H9 (cell line): ENCODE results near the gene SORCS2. TPM values are rescaled to one million over a fixed set of nuclear protein-coding genes. Genes with fewer than 3 reads are reported as not detected.

ENCODE experiments used
- DNase-seq: peaks from one replicate; pipeline ENCODE4 v3.0.0-alpha.2; 2017
- H2AFZ ChIP-seq: one replicate; pipeline ENCODE4 v1.6.1; 2013; ENCODE audit warnings: mild to moderate bottlenecking, low read length, control low read depth, moderate library complexity
- H2AK5ac ChIP-seq: 2 replicates; pipeline ENCODE4 v1.6.1; 2013; ENCODE audit warnings: low read length, control low read depth, mixed read lengths; ENCODE audit not compliant: insufficient read length
- H2BK120ac ChIP-seq: one replicate; pipeline ENCODE4 v1.6.1; 2013; ENCODE audit warnings: low read depth, mild to moderate bottlenecking, low read length, control low read depth, inconsistent platforms; ENCODE audit not compliant: poor library complexity, severe bottlenecking
- H2BK12ac ChIP-seq: 2 replicates; pipeline ENCODE4 v1.6.1; 2013; ENCODE audit warnings: low read length, control low read depth, mixed read lengths, low read depth; ENCODE audit not compliant: insufficient read length
- H2BK15ac ChIP-seq: 2 replicates; pipeline ENCODE4 v1.6.1; 2013; ENCODE audit warnings: low read depth, low read length, control low read depth
- H2BK20ac ChIP-seq: one replicate; pipeline ENCODE4 v1.6.1; 2013; ENCODE audit warnings: low read depth, mild to moderate bottlenecking, low read length, control low read depth, inconsistent platforms; ENCODE audit not compliant: poor library complexity, severe bottlenecking
- H2BK5ac ChIP-seq: 2 replicates; pipeline ENCODE4 v1.6.1; 2013; ENCODE audit warnings: low read length, control low read depth, mixed read lengths; ENCODE audit not compliant: insufficient read length
- H3K14ac ChIP-seq: 2 replicates; pipeline ENCODE4 v1.6.1; 2013; ENCODE audit warnings: low read length, control low read depth; ENCODE audit not compliant: insufficient read depth
- H3K18ac ChIP-seq: 2 replicates; pipeline ENCODE4 v1.6.1; 2013; ENCODE audit warnings: low read depth, mild to moderate bottlenecking, mixed read lengths, low read length, control low read depth; ENCODE audit not compliant: insufficient read length
- H3K23ac ChIP-seq: 2 replicates; pipeline ENCODE4 v1.6.1; 2013; ENCODE audit warnings: low read length, control low read depth, mixed read lengths, low read depth; ENCODE audit not compliant: insufficient read length
- H3K23me2 ChIP-seq: 2 replicates; pipeline ENCODE4 v1.6.1; 2013; ENCODE audit warnings: low read depth, mild to moderate bottlenecking, mixed read lengths, low read length, control low read depth; ENCODE audit not compliant: insufficient read length, poor library complexity, severe bottlenecking
- H3K27ac ChIP-seq: 2 replicates; pipeline ENCODE4 v1.5.1; 2013; ENCODE audit warnings: low read length, control low read depth, mixed read lengths, low read depth; ENCODE audit not compliant: insufficient read length
- H3K27me3 ChIP-seq: 2 replicates; pipeline ENCODE4 v1.6.1; 2013; ENCODE audit warnings: low read length, control low read depth, inconsistent platforms; ENCODE audit not compliant: insufficient read depth
- H3K4ac ChIP-seq: 2 replicates; pipeline ENCODE4 v1.6.1; 2013; ENCODE audit warnings: low read depth, mild to moderate bottlenecking, control low read depth, inconsistent platforms, low read length, moderate library complexity
- H3K4me1 ChIP-seq: 2 replicates; pipeline ENCODE4 v1.6.1; 2013; ENCODE audit warnings: low read length, control low read depth, inconsistent platforms; ENCODE audit not compliant: insufficient read depth
- H3K4me2 ChIP-seq: 2 replicates; pipeline ENCODE4 v1.6.1; 2013; ENCODE audit warnings: low read length, control low read depth, mixed read lengths; ENCODE audit not compliant: insufficient read length, insufficient read depth
- H3K56ac ChIP-seq: 2 replicates; pipeline ENCODE4 v1.6.1; 2013; ENCODE audit warnings: low read depth, mild to moderate bottlenecking, mixed read lengths, low read length, control low read depth; ENCODE audit not compliant: insufficient read length
- H3K79me1 ChIP-seq: 2 replicates; pipeline ENCODE4 v1.6.1; 2013; ENCODE audit warnings: low read depth, mild to moderate bottlenecking, moderate library complexity, low read length, control low read depth, inconsistent platforms; ENCODE audit not compliant: insufficient read depth, poor library complexity, severe bottlenecking
- H3K79me2 ChIP-seq: 2 replicates; pipeline ENCODE4 v1.6.1; 2013; ENCODE audit warnings: low read length, control low read depth, inconsistent platforms; ENCODE audit not compliant: insufficient read depth
- H3K9ac ChIP-seq: 2 replicates; pipeline ENCODE4 v1.6.1; 2013; ENCODE audit warnings: low read length, control low read depth, mixed read lengths; ENCODE audit not compliant: insufficient read length; ENCODE audit errors: extremely low read depth
- H3K9me3 ChIP-seq: one replicate; pipeline ENCODE4 v1.6.1; 2013; ENCODE audit warnings: low read depth, low read length, inconsistent platforms; ENCODE audit not compliant: control insufficient read depth
- H3T11ph ChIP-seq: one replicate; pipeline ENCODE4 v1.6.1; 2013; ENCODE audit warnings: mild to moderate bottlenecking, low read length, control low read depth, inconsistent platforms
- H4K20me1 ChIP-seq: one replicate; pipeline ENCODE4 v1.6.1; 2013; ENCODE audit not compliant: control insufficient read depth, insufficient read length, insufficient read depth
- H4K5ac ChIP-seq: 2 replicates; pipeline ENCODE4 v1.6.1; 2013; ENCODE audit warnings: low read depth, mild to moderate bottlenecking, mixed read lengths, low read length, control low read depth; ENCODE audit not compliant: insufficient read length
- H4K8ac ChIP-seq: replicated peaks from 2 replicates; pipeline ENCODE4 v1.6.1; 2013; ENCODE audit warnings: low read length, control low read depth, mixed read lengths, low read depth; ENCODE audit not compliant: insufficient read length
- H4K91ac ChIP-seq: 2 replicates; pipeline ENCODE4 v1.6.1; 2013; ENCODE audit warnings: low read depth, mild to moderate bottlenecking, moderate library complexity, mixed read lengths, low read length, control low read depth; ENCODE audit not compliant: insufficient read length
- H3K27ac Mint-ChIP-seq, 3 experiments: 2 replicates in 2 of 3; 3 replicates in 1 of 3; pipeline ENCODE4 v1.8.0; 2020 to 2021; ENCODE audit warnings: mixed read lengths in 3 of 3, mild to moderate bottlenecking in 1 of 3, moderate library complexity in 1 of 3
- H3K27me3 Mint-ChIP-seq: 2 replicates; pipeline ENCODE4 v1.8.0; 2021; ENCODE audit warnings: low read depth, mild to moderate bottlenecking, moderate library complexity, mixed read lengths
- H3K36me3 Mint-ChIP-seq, 3 experiments: 2 replicates in 2 of 3; 3 replicates in 1 of 3; pipeline ENCODE4 v1.8.0; 2020 to 2021; ENCODE audit warnings: low read depth in 3 of 3, mixed read lengths in 3 of 3; ENCODE audit not compliant: insufficient read depth in 1 of 3
- H3K4me1 Mint-ChIP-seq, 2 experiments: 2 replicates each; pipeline ENCODE4 v1.8.0; 2020; ENCODE audit warnings: mixed read lengths in 2 of 2
- H3K4me3 Mint-ChIP-seq, 2 experiments: 2 replicates in 1 of 2; 3 replicates in 1 of 2; pipeline ENCODE4 v1.8.0; 2020 to 2021; ENCODE audit warnings: mild to moderate bottlenecking in 2 of 2, mixed read lengths in 2 of 2, moderate library complexity in 1 of 2
- H3K9me3 Mint-ChIP-seq, 2 experiments: 2 replicates in 1 of 2; 3 replicates in 1 of 2; pipeline ENCODE4 v1.8.0; 2020; ENCODE audit warnings: mild to moderate bottlenecking in 2 of 2, mixed read lengths in 2 of 2, moderate library complexity in 1 of 2
- WGBS: extraction: QIAGEN DNeasy Blood & Tissue Kit; methylation state at CpG from one replicate; pipeline ENCODE4 v1.1.7; 2013; ENCODE audit warnings: missing lambda C conversion rate, low lambda C conversion rate, mixed read lengths; ENCODE audit not compliant: insufficient read length; ENCODE audit errors: extremely low coverage; 5-methylcytosine and 5-hydroxymethylcytosine counted together
- total RNA-seq: library from RNA; stranded (reverse); gene quantifications from 2 replicates; pipeline ENCODE4 v1.2.1, GENCODE V29; 2021
- TF ChIP-seq, protein P1 (sequence below): fragments of 200-600 bp; sonication (generic); conservative IDR thresholded peaks from 3 replicates; pipeline ENCODE4 v1.8.0; 2021; ENCODE audit warnings: antibody characterized with exemption, mild to moderate bottlenecking

Gene SORCS2
- total RNA-seq, 1 experiment from 2014 or later = 0.57 TPM

DNA sequence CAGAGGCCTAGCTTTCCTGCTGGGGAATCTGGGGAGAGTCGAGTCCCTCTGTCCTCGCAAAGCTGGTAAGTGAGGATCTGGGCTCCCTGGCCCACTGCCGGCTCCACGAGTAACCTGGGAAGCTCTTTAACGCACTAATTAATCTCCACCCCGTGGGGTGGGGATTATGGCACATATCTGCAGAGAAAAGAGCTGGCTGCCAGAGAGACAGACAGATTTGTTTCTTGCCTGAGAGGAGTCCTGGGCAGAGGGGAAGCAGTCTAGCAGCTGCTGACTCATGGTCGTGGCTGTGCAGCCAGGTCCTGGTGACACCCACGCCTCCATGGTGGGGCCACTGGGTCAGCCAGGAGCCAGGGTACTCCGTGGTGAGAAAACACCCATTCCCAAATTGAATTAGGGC lies 14.0 kb downstream of the SORCS2 start:
- Histone ChIP-seq H4K5ac (no peak overlapping the region), H2BK120ac (no peak overlapping the region), H4K91ac (no peak overlapping the region), H3K23ac (no peak overlapping the region), H2AFZ (no peak overlapping the region), H3K27me3 (no peaks in the 10 kb centered on the region), H3K4me2 (no peak overlapping the region), H4K8ac (no peak overlapping the region), H3K23me2 (no peaks in the 10 kb centered on the region), H3K27ac (no peak overlapping the region), H4K20me1 (no peaks in the 10 kb centered on the region), H3T11ph (no peak overlapping the region), H3K79me1 (no peaks in the 10 kb centered on the region), H3K56ac (no peak overlapping the region), H3K4ac (no peak overlapping the region), H2AK5ac (no peak overlapping the region), H3K79me2 (no peaks in the 10 kb centered on the region), H2BK5ac (no peak overlapping the region), H3K18ac (no peak overlapping the region), H2BK15ac (no peak overlapping the region), H3K9me3 (no peaks in the 10 kb centered on the region), H3K4me1 (no peaks in the 10 kb centered on the region; the same call in 1 of the 2 replicates), H3K14ac (no peak overlapping the region), H2BK20ac (no peak overlapping the region), H2BK12ac (no peak overlapping the region), H3K9ac (no peak overlapping the region)
- no peaks in the 10 kb centered on the region; the same call in 1 of the 2 replicates for H3K27me3 Mint-ChIP-seq
- H3K9me3 Mint-ChIP-seq = no peaks in the 10 kb centered on the region; a peak in 2 of 5 replicates
- no peaks in the 10 kb centered on the region for H3K36me3 Mint-ChIP-seq
- H3K4me3 Mint-ChIP-seq = no peak overlapping the region
- WGBS = no CpG with 5 or more reads among the region's 9 CpGs
- peaks cover 33 to 47% of the 10 kb centered on the region in 2 experiments for H3K4me1 Mint-ChIP-seq
- DNase-seq = no peak
- peak overlapping the region in 2 of 3 experiments; percentile 29 to 85; a peak in 3 of 7 replicates for H3K27ac Mint-ChIP-seq
- TF ChIP-seq, protein P1, sequence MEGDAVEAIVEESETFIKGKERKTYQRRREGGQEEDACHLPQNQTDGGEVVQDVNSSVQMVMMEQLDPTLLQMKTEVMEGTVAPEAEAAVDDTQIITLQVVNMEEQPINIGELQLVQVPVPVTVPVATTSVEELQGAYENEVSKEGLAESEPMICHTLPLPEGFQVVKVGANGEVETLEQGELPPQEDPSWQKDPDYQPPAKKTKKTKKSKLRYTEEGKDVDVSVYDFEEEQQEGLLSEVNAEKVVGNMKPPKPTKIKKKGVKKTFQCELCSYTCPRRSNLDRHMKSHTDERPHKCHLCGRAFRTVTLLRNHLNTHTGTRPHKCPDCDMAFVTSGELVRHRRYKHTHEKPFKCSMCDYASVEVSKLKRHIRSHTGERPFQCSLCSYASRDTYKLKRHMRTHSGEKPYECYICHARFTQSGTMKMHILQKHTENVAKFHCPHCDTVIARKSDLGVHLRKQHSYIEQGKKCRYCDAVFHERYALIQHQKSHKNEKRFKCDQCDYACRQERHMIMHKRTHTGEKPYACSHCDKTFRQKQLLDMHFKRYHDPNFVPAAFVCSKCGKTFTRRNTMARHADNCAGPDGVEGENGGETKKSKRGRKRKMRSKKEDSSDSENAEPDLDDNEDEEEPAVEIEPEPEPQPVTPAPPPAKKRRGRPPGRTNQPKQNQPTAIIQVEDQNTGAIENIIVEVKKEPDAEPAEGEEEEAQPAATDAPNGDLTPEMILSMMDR = no peak
